GM06990 (cell line): Measurements from ENCODE around the gene TMEM164.
A peak's percentile ranks its signal among the peaks of the same experiment; 100 is the strongest.

Source experiments
- DNase-seq: peaks from one replicate; pipeline ENCODE4 v3.0.0-alpha.2; 2011; ENCODE audit not compliant: insufficient read length; ENCODE audit errors: extremely low read depth
- H3K27me3 ChIP-seq: replicated peaks from 2 replicates; pipeline ENCODE4 v1.6.0; 2011; ENCODE audit warnings: low read length; ENCODE audit not compliant: control insufficient read depth, insufficient read depth
- H3K36me3 ChIP-seq: 2 replicates; pipeline ENCODE4 v1.5.1; 2011; ENCODE audit warnings: low read length; ENCODE audit not compliant: control insufficient read depth, insufficient read depth
- H3K4me3 ChIP-seq: replicated peaks from 2 replicates; pipeline ENCODE4 v1.5.1; 2011; ENCODE audit warnings: low read depth, mild to moderate bottlenecking, control low read depth, low read length
- TF ChIP-seq, protein P1 (sequence below): IDR thresholded peaks from 2 replicates; pipeline ENCODE4 v1.5.1; 2011; ENCODE audit warnings: low read length, control low read depth, mild to moderate bottlenecking, inconsistent platforms; ENCODE audit not compliant: insufficient read depth, poor library complexity, severe bottlenecking

The TMEM164 gene

GRCh38 chrX:110002300-110003166 is at the start of gene TMEM164:
TSS of gene TMEM164 (plus strand) at chrX:110003114. CDS start at chrX:110003775, 661 bp downstream.
- TF ChIP-seq, protein P1, sequence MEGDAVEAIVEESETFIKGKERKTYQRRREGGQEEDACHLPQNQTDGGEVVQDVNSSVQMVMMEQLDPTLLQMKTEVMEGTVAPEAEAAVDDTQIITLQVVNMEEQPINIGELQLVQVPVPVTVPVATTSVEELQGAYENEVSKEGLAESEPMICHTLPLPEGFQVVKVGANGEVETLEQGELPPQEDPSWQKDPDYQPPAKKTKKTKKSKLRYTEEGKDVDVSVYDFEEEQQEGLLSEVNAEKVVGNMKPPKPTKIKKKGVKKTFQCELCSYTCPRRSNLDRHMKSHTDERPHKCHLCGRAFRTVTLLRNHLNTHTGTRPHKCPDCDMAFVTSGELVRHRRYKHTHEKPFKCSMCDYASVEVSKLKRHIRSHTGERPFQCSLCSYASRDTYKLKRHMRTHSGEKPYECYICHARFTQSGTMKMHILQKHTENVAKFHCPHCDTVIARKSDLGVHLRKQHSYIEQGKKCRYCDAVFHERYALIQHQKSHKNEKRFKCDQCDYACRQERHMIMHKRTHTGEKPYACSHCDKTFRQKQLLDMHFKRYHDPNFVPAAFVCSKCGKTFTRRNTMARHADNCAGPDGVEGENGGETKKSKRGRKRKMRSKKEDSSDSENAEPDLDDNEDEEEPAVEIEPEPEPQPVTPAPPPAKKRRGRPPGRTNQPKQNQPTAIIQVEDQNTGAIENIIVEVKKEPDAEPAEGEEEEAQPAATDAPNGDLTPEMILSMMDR, result no peak
- Histone ChIP-seq H3K4me3 (peak within 1 kb of the TSS; percentile 72), H3K27me3 (no peaks in the 10 kb centered on the region), H3K36me3 (no peaks in the 10 kb centered on the region)
- peak; percentile 87 for DNase-seq

DNA sequence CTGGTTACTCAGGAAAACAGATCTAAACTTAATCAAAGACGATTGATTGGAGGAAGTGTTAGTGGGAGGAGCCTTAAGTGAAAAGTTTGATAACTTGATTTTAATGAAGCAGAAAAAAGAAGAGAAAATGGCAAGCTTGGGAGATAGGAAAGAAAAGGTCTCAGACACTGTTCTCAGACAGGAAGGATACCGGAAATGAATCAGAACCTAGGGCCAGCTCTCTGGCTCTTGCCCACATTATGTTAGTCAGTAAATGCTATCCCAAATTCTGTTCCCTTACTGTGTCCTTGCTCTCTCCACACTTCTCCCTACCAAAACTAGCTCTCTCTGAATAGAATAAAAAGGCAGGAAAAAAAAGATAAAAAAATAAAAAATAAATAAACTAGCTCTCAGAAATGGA is 48.6 kb upstream of the TMEM164 start:
- no peak for DNase-seq
- H3K36me3 ChIP-seq, result no peaks in the 10 kb centered on the region
- H3K27me3 ChIP-seq, result no peaks in the 10 kb centered on the region
- TF ChIP-seq, protein P1, result no peak
- no peak overlapping the region for H3K4me3 ChIP-seq

DNA sequence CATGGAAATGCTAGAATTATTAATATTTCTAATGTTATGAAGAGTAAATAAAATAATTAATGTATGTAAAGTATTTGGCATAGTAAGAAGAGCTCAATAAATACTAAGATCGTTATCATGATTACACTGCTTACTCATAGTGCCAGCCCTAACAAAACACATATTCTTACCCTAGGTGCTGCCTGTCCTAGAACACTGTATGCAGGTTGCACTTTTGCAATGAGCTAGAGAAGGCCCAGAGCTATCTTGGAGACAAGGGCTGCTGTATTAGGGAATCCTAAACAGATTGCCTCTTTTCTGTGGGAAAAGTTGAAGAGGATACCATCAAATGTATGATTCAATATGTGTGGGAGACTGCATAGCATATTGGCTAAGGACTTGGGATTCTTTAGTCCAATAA is 48.0 kb upstream of the TMEM164 start:
- TF ChIP-seq, protein P1, result no peak
- no peaks in the 10 kb centered on the region for H3K36me3 ChIP-seq
- no peak for DNase-seq
- no peaks in the 10 kb centered on the region for H3K27me3 ChIP-seq
- no peak overlapping the region for H3K4me3 ChIP-seq

GRCh38 chrX:109958266-109958665 is 44.6 kb upstream of the TMEM164 start:
- Histone ChIP-seq H3K4me3 (no peak overlapping the region), H3K27me3 (no peaks in the 10 kb centered on the region), H3K36me3 (no peaks in the 10 kb centered on the region)
- TF ChIP-seq, protein P1, result no peak
- DNase-seq, result no peak

- Histone ChIP-seq H3K4me3 (no peak overlapping the region), H3K36me3 (no peaks in the 10 kb centered on the region), H3K27me3 (no peaks in the 10 kb centered on the region)
- DNase-seq, result no peak
- TF ChIP-seq, protein P1, result no peak
Measured at GRCh38 chrX:109959356-109959871, 43.5 kb upstream of the TMEM164 start.

- Histone ChIP-seq H3K4me3 (no peak overlapping the region), H3K36me3 (no peaks in the 10 kb centered on the region), H3K27me3 (no peaks in the 10 kb centered on the region)
- TF ChIP-seq, protein P1, result no peak
- no peak for DNase-seq
Measured at GRCh38 chrX:109964390-109964789, 38.5 kb upstream of the TMEM164 start.
